NCI-H1436 treated with DMSO at 0.1 percent for 48 hours (cell line): Measurements from ENCODE around the gene TNPO3.
"Not testable (repeated sequence)": the region's sequence is repeated elsewhere in the genome, so short reads cannot be mapped to it uniquely, and the experiment has no call there.

ENCODE experiments used
- DNase-seq: peaks from one replicate; lab custom pipeline; 2025; lab: John Stamatoyannopoulos, UW

Gene TNPO3

GRCh38 chr7:129014501-129015101 lies 40.3 kb downstream of the TNPO3 start:
- DNase-seq, result no peak

GRCh38 chr7:129013048-129013724 lies 41.7 kb downstream of the TNPO3 start:
- no peak for DNase-seq

GRCh38 chr7:129012641-129013040 lies 42.3 kb downstream of the TNPO3 start:
- DNase-seq, result no peak

DNA sequence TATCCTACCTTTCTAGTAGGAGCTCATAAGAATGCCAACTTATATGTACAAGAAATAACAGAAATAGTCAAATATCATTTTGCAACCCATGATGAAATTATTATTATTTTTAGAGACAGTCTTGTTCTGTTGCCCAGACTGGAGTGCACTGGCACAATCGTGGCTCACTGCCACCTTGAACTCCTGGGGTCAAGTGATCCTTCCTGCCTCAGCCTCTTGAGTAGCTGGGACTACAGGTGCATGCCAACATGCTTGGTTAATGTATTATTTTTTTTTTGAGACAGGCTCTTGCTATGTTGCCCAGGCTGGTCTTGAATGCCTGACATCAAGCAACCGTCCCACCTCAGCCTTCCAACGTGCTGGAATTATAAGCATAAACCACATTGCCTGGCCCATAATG lies 44.8 kb downstream of the TNPO3 start:
- no peak for DNase-seq

DNA sequence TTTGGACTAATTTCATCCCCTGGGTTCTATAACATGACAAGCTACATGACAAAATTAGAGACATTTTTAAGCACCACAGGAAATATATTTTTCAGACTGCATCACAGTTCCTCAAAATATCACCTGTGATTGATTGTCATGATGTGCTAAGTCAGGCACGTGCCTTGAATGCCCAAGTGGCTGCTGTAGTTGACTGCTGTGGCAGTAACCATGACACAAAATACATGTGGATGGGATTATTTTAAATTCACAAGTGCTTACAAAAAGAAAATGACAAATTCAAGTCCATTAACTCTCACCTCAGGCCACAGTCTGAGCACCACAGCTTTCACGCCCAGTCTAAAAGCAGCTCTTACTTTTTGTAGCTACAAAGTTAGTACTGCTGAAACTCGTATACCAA lies 45.5 kb downstream of the TNPO3 start:
- no peak for DNase-seq

- DNase-seq, result no peak
Measured at GRCh38 chr7:129008645-129009414, 46.1 kb downstream of the TNPO3 start.

- DNase-seq, result no peak
Measured at GRCh38 chr7:129007572-129007971, 47.3 kb downstream of the TNPO3 start.

DNA sequence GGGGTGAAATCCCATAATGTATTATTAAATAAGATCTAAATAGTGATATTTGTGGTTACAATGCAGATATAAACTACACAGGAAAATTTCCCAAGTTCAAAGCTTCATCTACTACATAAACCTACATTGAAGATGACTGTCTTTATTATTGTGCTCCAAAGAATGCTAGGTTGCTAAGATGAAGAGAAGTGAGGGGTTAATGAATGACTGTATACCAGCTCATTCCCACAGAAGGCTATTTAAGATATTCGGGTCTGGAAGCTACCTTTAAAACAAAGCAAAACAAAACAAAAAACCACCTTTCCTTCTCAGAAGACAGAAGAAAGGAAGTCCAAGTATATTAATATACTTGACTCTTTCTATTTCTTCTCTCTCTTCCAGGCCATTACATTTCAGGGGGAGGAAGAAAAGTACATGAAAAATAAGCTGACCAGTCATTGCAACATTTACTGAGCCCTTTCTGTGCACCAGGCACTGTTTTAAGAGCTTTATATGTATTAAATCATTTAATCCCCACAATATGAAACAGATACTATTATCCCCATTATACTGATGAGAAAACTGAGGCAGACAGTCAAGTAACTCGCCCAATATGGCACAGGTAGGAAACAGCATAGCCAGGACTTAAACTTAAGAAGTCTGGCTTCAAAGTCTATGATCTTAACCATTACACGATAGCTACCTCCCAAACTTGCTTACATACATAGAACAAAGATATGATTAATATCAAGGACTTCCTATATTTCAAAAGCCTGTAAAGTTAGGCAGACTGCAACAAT lies 48.1 kb downstream of the TNPO3 start:
- no peak for DNase-seq

DNA sequence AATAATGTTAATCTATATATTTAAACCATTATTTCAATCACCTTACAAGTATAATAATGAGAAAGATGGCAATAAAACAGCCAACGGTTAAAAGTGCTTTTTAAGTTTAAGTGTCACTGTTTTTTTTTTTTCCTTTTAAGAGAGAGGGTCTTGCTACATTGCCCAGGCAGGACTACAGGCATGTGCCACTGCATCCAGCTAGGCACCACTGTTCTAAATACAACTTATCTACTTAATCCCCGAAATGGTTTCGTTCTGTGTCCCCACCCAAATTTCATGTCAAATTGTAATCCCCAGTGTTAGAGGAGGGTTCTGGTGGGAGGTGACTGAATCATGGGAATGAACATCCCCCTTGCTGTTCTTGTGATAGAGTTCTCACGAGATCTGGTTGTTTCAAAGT lies 49.7 kb downstream of the TNPO3 start:
- no peak for DNase-seq

GRCh38 chr7:128997181-128997580 lies 57.7 kb downstream of the TNPO3 start:
- no peak for DNase-seq

- DNase-seq, result not testable (repeated sequence)
Measured at GRCh38 chr7:128994560-128994959, 60.4 kb downstream of the TNPO3 start.

GRCh38 chr7:128993419-128993818 lies 61.5 kb downstream of the TNPO3 start:
- no peak for DNase-seq

DNA sequence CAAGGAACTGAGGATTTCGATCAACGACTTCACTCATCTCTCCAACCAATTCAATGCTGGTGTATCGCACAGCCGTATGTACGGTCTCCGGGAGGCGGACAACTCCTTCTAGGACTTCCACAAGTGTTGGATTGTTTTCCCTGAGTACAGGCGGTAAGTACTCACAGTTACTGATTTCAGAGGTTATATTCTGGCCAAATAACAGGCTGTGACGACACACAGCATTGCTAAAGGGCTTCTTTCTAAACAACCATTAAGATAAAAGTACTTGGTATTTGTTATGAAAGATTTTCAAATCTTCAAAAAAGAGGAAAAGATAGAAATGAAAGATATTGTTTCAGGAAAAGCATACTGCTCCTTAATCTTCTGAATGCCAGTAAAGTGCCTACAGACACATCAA lies 65.0 kb downstream of the TNPO3 start:
- no peak for DNase-seq

GRCh38 chr7:128988372-128988771 lies 66.5 kb downstream of the TNPO3 start:
- DNase-seq, result no peak

DNA sequence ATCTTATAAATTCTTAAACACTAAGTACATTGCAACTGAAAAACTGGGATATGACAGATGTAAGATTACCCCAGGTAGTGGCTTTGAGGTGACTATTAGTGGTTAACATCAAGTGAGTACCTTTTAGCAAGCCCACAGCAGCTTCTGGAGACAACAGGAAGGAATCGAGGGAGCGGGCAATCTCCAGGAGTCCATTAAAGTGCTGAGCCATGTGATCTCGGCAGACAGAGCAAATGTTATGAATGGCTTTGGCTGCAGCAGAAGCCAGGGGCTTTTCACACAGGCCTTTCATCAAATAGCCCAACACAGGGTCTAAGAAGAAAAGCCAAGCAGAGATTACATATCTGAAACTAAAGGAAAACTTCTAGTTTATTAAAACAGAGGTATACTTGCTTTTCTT lies 68.3 kb downstream of the TNPO3 start:
- DNase-seq, result no peak

DNA sequence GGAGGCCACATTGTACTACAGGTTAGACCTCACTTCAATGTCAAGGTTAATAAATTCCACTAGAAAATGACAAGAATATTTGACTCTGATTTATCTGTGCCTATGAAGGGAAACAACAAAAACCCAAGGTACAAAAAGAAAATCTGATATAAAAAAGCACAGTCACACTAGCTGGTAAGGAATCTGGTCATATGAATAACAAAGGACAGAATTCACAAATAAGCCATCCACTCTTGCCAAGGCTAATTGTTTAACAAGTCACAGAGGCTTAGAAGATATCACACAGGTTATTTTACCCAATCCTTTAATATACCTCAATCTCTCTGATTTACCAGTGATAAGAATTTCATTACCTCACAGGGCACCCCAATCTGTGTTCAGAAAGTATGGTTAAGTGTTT lies 69.3 kb downstream of the TNPO3 start:
- DNase-seq, result no peak

- DNase-seq, result no peak
Measured at GRCh38 chr7:128982105-128982504, 72.8 kb downstream of the TNPO3 start.

DNA sequence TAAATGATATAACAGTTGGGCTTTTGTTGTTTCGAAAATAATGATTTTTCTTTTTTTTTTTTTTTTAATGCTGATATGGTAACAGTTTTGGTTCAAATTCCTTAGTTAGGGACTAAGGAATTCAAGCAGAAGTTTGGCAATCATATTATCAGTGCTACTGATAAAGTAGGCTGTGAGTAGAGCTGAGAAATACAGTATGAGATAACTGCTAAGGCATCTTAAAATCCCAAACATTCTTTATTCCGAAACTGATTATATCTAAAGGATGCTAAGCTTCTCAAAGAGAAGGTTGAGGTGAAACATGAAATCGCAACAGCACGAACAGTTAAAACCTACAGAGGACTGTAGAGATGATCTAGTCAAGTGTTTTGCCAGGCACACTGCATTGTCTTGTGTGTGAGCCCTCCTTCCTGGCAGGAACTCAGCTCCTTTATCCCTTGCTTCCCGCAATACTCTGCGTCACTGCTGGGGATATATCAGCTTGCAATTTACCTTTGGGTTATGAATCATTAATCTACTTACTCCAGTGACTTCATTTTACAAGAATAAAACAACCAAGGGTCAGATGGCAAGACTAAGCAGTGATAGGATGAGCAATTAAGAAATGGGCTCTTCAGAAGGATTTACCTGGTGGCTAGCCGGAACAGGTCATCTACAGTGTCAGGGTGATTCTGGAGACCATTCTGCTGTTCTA lies 80.5 kb downstream of the TNPO3 start:
- no peak for DNase-seq

GRCh38 chr7:128968624-128969023 lies 86.3 kb downstream of the TNPO3 start:
- no peak for DNase-seq

DNA sequence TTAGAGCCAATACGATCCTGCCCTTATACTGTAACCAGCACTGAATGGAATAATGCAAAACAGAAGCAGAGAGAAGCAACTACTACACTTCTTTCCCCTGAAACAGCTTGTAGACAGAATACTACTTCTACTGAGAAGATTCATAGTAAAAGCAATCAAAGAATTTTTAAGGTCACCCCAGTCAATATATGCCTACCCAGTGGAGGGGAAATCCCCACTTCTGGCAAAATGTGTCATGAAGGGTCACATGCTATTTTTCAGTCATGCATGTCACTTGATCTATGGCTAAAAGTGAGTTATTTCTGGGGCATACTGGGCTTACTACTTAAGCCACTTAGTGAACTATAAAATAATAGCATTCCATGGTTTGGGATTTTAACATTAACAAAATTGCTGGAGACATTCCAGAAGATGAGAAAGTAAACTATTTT lies 91.6 kb downstream of the TNPO3 start:
- DNase-seq, result no peak

GRCh38 chr7:128962899-128963298 lies 92.0 kb downstream of the TNPO3 start:
- no peak for DNase-seq
